HCT116 (cell line): ENCODE data around the gene HNRNPAB. TPM values are rescaled to one million over a fixed set of nuclear protein-coding genes. Genes with fewer than 3 reads are reported as not detected.
A peak's percentile ranks its signal among the peaks of the same experiment; 100 is the strongest.

Experiments used
- ATAC-seq: fragments of 200-7000 bp; cut with Tn5 transposase; 2 replicates; pipeline ENCODE4 v1.9.1; 2020; ENCODE audit warnings: mild to moderate bottlenecking, moderate library complexity
- BruUV-seq: library from RNA; stranded (reverse); fragments of 400-500 nt; replicated peaks from 2 replicates; lab custom pipeline; 2021; lab: Mats Ljungman, UMichigan
- CTCF ChIA-PET: fragments of 300-600 bp; sonication (Branson Sonifier 250); formaldehyde crosslinking; loops from one replicate; lab custom pipeline; 2021; ENCODE audit warnings: antibody characterized with exemption; lab: Charles Lee
- POLR2A ChIA-PET: fragments of 300-600, 350-600 bp; sonication (Branson Sonifier 250); formaldehyde crosslinking; loops from one replicate; lab custom pipeline; 2021; ENCODE audit warnings: antibody characterized with exemption; lab: Charles Lee
- RAD21 ChIA-PET, 2 experiments: fragments of 300-600 bp; sonication (Branson Sonifier 250); formaldehyde crosslinking; loops; one replicate each; lab custom pipeline; 2023; ENCODE audit warnings: low total read pairs in 2 of 2; ENCODE audit not compliant: uncharacterized antibody in 2 of 2, unreplicated experiment in 2 of 2, low non-redundant PET in 1 of 2; lab: Charles Lee
- DNase-seq: peaks from one replicate; pipeline ENCODE4 v3.0.0-alpha.2; 2010; ENCODE audit warnings: low read depth, low spot score
- H2AFZ ChIP-seq: fragments of 200-600 bp; shearing (Covaris generic), sonication (generic); 2 replicates; pipeline ENCODE4 v1.6.1; 2017; ENCODE audit warnings: low read depth, mixed run types, mixed read lengths, antibody characterized with exemption, low read length; ENCODE audit not compliant: poor library complexity, severe bottlenecking
- H3K27ac ChIP-seq: 2 replicates; pipeline ENCODE4 v1.5.1; 2012; ENCODE audit warnings: low read depth, low read length
- H3K27me3 ChIP-seq: fragments of 200-600 bp; sonication (generic); 2 replicates; pipeline ENCODE4 v1.6.1; 2016; ENCODE audit warnings: mixed run types, low read length, mixed read lengths; ENCODE audit not compliant: insufficient read depth
- H3K36me3 ChIP-seq, 2 experiments: fragments of 200-500 bp in 1 of 2; fragments of 200-600 bp in 1 of 2; sonication (Bioruptor generic) in 1 of 2; sonication (generic) in 1 of 2; 2 replicates each; pipeline versions ENCODE4 v1.5.1 to v1.6.1; 2014 to 2016; ENCODE audit warnings: low read length in 2 of 2, inconsistent platforms in 1 of 2, mixed read lengths in 1 of 2, mixed run types in 1 of 2; ENCODE audit not compliant: insufficient read depth in 2 of 2, control insufficient read depth in 1 of 2
- H3K4me1 ChIP-seq, 2 experiments: fragments of 200-600 bp in 1 of 2; sonication (generic) in 1 of 2; 2 replicates each; pipeline versions ENCODE4 v1.5.1 to v1.6.1; 2012 to 2017; ENCODE audit warnings: low read length in 2 of 2, inconsistent platforms in 1 of 2, mild to moderate bottlenecking in 1 of 2, mixed read lengths in 1 of 2, mixed run types in 1 of 2, moderate library complexity in 1 of 2; ENCODE audit not compliant: insufficient read depth in 2 of 2, control insufficient read depth in 1 of 2
- H3K4me2 ChIP-seq: fragments of 200-600 bp; sonication (generic); 2 replicates; pipeline ENCODE4 v1.6.1; 2017; ENCODE audit warnings: mixed run types, low read length, mixed read lengths
- H3K4me3 ChIP-seq, 2 experiments: fragments of 200-600 bp in 1 of 2; sonication (generic) in 1 of 2; replicated peaks in 1 of 2; 2 replicates each; pipeline ENCODE4 v1.5.1; 2011 to 2016; ENCODE audit warnings: low read length in 2 of 2, control low read depth in 1 of 2, low read depth in 1 of 2, mild to moderate bottlenecking in 1 of 2, mixed read lengths in 1 of 2, mixed run types in 1 of 2
- H3K79me2 ChIP-seq: fragments of 200-600 bp; sonication (generic); 2 replicates; pipeline ENCODE4 v1.6.1; 2017; ENCODE audit warnings: mild to moderate bottlenecking, mixed run types, low read length, moderate library complexity, mixed read lengths; ENCODE audit not compliant: insufficient read depth
- H3K9ac ChIP-seq: fragments of 200-600 bp; sonication (generic); 2 replicates; pipeline ENCODE4 v1.6.1; 2016; ENCODE audit warnings: low read length, mixed read lengths
- H3K9me2 ChIP-seq: fragments of 200-600 bp; sonication (generic), shearing (Covaris generic); 2 replicates; pipeline ENCODE4 v1.6.1; 2017; ENCODE audit warnings: mixed run types, mild to moderate bottlenecking, moderate library complexity; ENCODE audit not compliant: insufficient read depth
- H3K9me3 ChIP-seq, 2 experiments: fragments of 200-500 bp in 1 of 2; fragments of 200-600 bp in 1 of 2; sonication (Bioruptor generic) in 1 of 2; sonication (generic) in 1 of 2; 2 replicates each; pipeline ENCODE4 v1.6.1; 2014 to 2017; ENCODE audit warnings: low read length in 2 of 2, mixed read lengths in 2 of 2, inconsistent platforms in 1 of 2, low read depth in 1 of 2, mild to moderate bottlenecking in 1 of 2, mixed run types in 1 of 2, moderate library complexity in 1 of 2; ENCODE audit not compliant: control insufficient read depth in 1 of 2, insufficient read depth in 1 of 2
- H4K20me1 ChIP-seq: fragments of 200-600 bp; sonication (generic), shearing (Covaris generic); 2 replicates; pipeline ENCODE4 v1.6.1; 2017; ENCODE audit warnings: mixed run types, mild to moderate bottlenecking, moderate library complexity; ENCODE audit not compliant: insufficient read depth
- ELF1 ChIP-seq: IDR thresholded peaks from 2 replicates; pipeline ENCODE4 v1.6.1; 2012; ENCODE audit warnings: low read depth, borderline replicate concordance
- EZH2phosphoT487 ChIP-seq: fragments of 200-600 bp; IDR thresholded peaks from 2 replicates; pipeline ENCODE4 v1.6.1; 2018; ENCODE audit warnings: antibody characterized with exemption, borderline replicate concordance
- FOSL1 ChIP-seq: IDR thresholded peaks from 2 replicates; pipeline ENCODE4 v1.6.1; 2012; ENCODE audit warnings: low read depth
- JUND ChIP-seq: IDR thresholded peaks from 2 replicates; pipeline ENCODE4 v1.6.1; 2012
- MAX ChIP-seq: IDR thresholded peaks from 2 replicates; pipeline ENCODE4 v1.6.1; 2012
- POLR2A ChIP-seq: IDR thresholded peaks from 2 replicates; pipeline ENCODE4 v1.7.0; 2011; ENCODE audit warnings: borderline replicate concordance; ENCODE audit not compliant: insufficient read depth, insufficient read length; ENCODE audit errors: extremely low read depth
- RAD21 ChIP-seq: IDR thresholded peaks from 2 replicates; pipeline ENCODE4 v1.6.1; 2012; ENCODE audit warnings: low read depth, mild to moderate bottlenecking
- REST ChIP-seq: IDR thresholded peaks from 2 replicates; pipeline ENCODE4 v1.6.1; 2012; ENCODE audit warnings: low read depth
- SRF ChIP-seq: IDR thresholded peaks from 2 replicates; pipeline ENCODE4 v1.6.1; 2012; ENCODE audit warnings: low read depth
- TCF7L2 ChIP-seq: IDR thresholded peaks from 2 replicates; pipeline ENCODE4 v1.7.0; 2011; ENCODE audit warnings: borderline replicate concordance, inconsistent platforms; ENCODE audit not compliant: insufficient read depth, insufficient read length; ENCODE audit errors: extremely low read depth
- ZBTB33 ChIP-seq: IDR thresholded peaks from 2 replicates; pipeline ENCODE4 v1.6.1; 2011; ENCODE audit warnings: mild to moderate bottlenecking, low read length, moderate library complexity; ENCODE audit not compliant: insufficient replicate concordance; ENCODE audit errors: extremely low read depth
- ZNF274 ChIP-seq: fragments of 200-500 bp; sonication (Bioruptor generic); IDR thresholded peaks from 2 replicates; pipeline ENCODE4 v1.6.1; 2014; ENCODE audit warnings: mild to moderate bottlenecking, low read depth, low read length, inconsistent platforms
- intact Hi-C: fragments of 100-400 bp; cut with micrococcal nuclease; formaldehyde crosslinking; loops from 2 replicates; pipeline ENCODE4 v1.10.0; 2022
- total RNA-seq: library from RNA; stranded (reverse); gene quantifications from one replicate; pipeline ENCODE4 v1.2.1, GENCODE V29; 2021; ENCODE audit not compliant: unreplicated experiment

HNRNPAB gene
- total RNA-seq, 1 experiment from 2014 or later: 273 TPM

- no peak overlapping the region for H2AFZ ChIP-seq
- RAD21 ChIA-PET: no interaction called here
- no peak for DNase-seq
- H3K9me2 ChIP-seq: no peaks in the 10 kb centered on the region
- H3K79me2 ChIP-seq: peaks cover 11% of the 10 kb centered on the region; the same call in 1 of the 2 replicates
- no peak overlapping the region for H3K9ac ChIP-seq
- H3K4me2 ChIP-seq: no peak overlapping the region
- ATAC-seq: no peak
- H4K20me1 ChIP-seq: no peaks in the 10 kb centered on the region
- intact Hi-C loops: no loop called here
- H3K27ac ChIP-seq: no peak overlapping the region
- H3K36me3 ChIP-seq: no peaks in the 10 kb centered on the region
- CTCF ChIA-PET: no interaction called here
- BruUV-seq: no TSS peak
- H3K4me1 ChIP-seq: peaks cover 5 to 25% of the 10 kb centered on the region in 2 experiments
- POLR2A ChIA-PET: no interaction called here
- no peaks in the 10 kb centered on the region for H3K27me3 ChIP-seq
- TF ChIP-seq FOSL1 (no peak), ZNF274 (no peak), POLR2A (no peak), JUND (no peak)
- no peak overlapping the region for H3K4me3 ChIP-seq
- H3K9me3 ChIP-seq: no peaks in the 10 kb centered on the region
Observed at GRCh38 chr5:178199581-178200434, 4.5 kb upstream of the HNRNPAB start.

GRCh38 chr5:178201221-178201926 lies 3.0 kb upstream of the HNRNPAB start:
- intact Hi-C loops: no loop called here
- Histone ChIP-seq H3K9me3 (no peaks in the 10 kb centered on the region), H3K27ac (no peak overlapping the region), H3K27me3 (no peaks in the 10 kb centered on the region), H3K4me1 (peaks cover 12 to 35% of the 10 kb centered on the region in 2 experiments), H3K4me2 (peak overlapping the region; percentile 60), H3K9ac (peak overlapping the region; percentile 20; the same call in 1 of the 2 replicates), H4K20me1 (peaks cover 11% of the 10 kb centered on the region), H3K36me3 (peaks cover under 1 to 11% of the 10 kb centered on the region in 2 experiments; a peak in 2 of 4 replicates), H3K79me2 (peaks cover 27% of the 10 kb centered on the region), H3K4me3 (peak overlapping the region in 1 of 2 experiments; percentile 14; a peak in 1 of 4 replicates), H3K9me2 (no peaks in the 10 kb centered on the region), H2AFZ (peak overlapping the region; percentile 6)
- CTCF ChIA-PET: no interaction called here
- no peak for DNase-seq
- POLR2A ChIA-PET: no interaction called here
- RAD21 ChIA-PET: no interaction called here
- no peak for ATAC-seq
- BruUV-seq: no TSS peak
- TF ChIP-seq RAD21 (no peak), REST (no peak), SRF (no peak), ELF1 (no peak), MAX (no peak), ZBTB33 (no peak), POLR2A (no peak), TCF7L2 (no peak), EZH2phosphoT487 (no peak), JUND (no peak)
